Trophoblast cell (in vitro differentiated cells and primary cell): ENCODE data around the gene GABRR2.
A peak's percentile ranks its signal among the peaks of the same experiment; 100 is the strongest.

ENCODE experiments used
- DNase-seq, 2 donors: peaks; one replicate each; pipeline ENCODE4 v3.0.0-alpha.2; 2016
- H2AFZ ChIP-seq: 2 replicates; pipeline ENCODE4 v1.6.1; 2013; ENCODE audit warnings: low read length, moderate library complexity, mild to moderate bottlenecking; ENCODE audit not compliant: insufficient read depth, poor library complexity
- H2AK5ac ChIP-seq: 2 replicates; pipeline ENCODE4 v1.6.1; 2013; ENCODE audit warnings: mild to moderate bottlenecking, low read length
- H2BK120ac ChIP-seq: 2 replicates; pipeline ENCODE4 v1.6.1; 2013; ENCODE audit warnings: low read length, mild to moderate bottlenecking, moderate library complexity; ENCODE audit not compliant: insufficient read depth, poor library complexity
- H2BK12ac ChIP-seq: 2 replicates; pipeline ENCODE4 v1.6.1; 2013; ENCODE audit warnings: mild to moderate bottlenecking, low read length, moderate library complexity
- H2BK5ac ChIP-seq: 2 replicates; pipeline ENCODE4 v1.6.1; 2013; ENCODE audit warnings: low read length, low read depth, moderate library complexity, mild to moderate bottlenecking; ENCODE audit not compliant: poor library complexity
- H3K14ac ChIP-seq: 2 replicates; pipeline ENCODE4 v1.6.1; 2013; ENCODE audit warnings: mild to moderate bottlenecking, low read length
- H3K18ac ChIP-seq: 2 replicates; pipeline ENCODE4 v1.6.1; 2013; ENCODE audit warnings: mild to moderate bottlenecking, low read length
- H3K23ac ChIP-seq: 2 replicates; pipeline ENCODE4 v1.6.1; 2013; ENCODE audit warnings: low read length
- H3K27ac ChIP-seq: 2 replicates; pipeline ENCODE4 v1.5.1; 2013; ENCODE audit warnings: low read depth, mild to moderate bottlenecking, inconsistent platforms, low read length, moderate library complexity
- H3K27me3 ChIP-seq: 2 replicates; pipeline ENCODE4 v1.6.1; 2013; ENCODE audit warnings: inconsistent platforms, mild to moderate bottlenecking, low read length, moderate library complexity; ENCODE audit not compliant: insufficient read depth
- H3K36me3 ChIP-seq, 2 experiments: 1 replicate in 1 of 2; 2 replicates in 1 of 2; pipeline ENCODE4 v1.6.1; 2013; ENCODE audit warnings: low read length in 2 of 2, mild to moderate bottlenecking in 2 of 2, moderate library complexity in 1 of 2; ENCODE audit not compliant: insufficient read depth in 2 of 2, control insufficient read depth in 1 of 2
- H3K4ac ChIP-seq: 2 replicates; pipeline ENCODE4 v1.6.1; 2013; ENCODE audit warnings: low read depth, mild to moderate bottlenecking, low read length, moderate library complexity
- H3K4me1 ChIP-seq, 2 experiments: 1 replicate in 1 of 2; 2 replicates in 1 of 2; pipeline ENCODE4 v1.6.1; 2013; ENCODE audit warnings: low read length in 2 of 2, mild to moderate bottlenecking in 2 of 2, moderate library complexity in 1 of 2; ENCODE audit not compliant: insufficient read depth in 2 of 2, control insufficient read depth in 1 of 2
- H3K4me2 ChIP-seq: 2 replicates; pipeline ENCODE4 v1.6.1; 2013; ENCODE audit warnings: inconsistent platforms, mild to moderate bottlenecking, low read length, moderate library complexity
- H3K4me3 ChIP-seq: 2 replicates; pipeline ENCODE4 v1.5.1; 2013; ENCODE audit warnings: mild to moderate bottlenecking, low read depth, low read length, inconsistent platforms
- H3K79me1 ChIP-seq: one replicate; pipeline ENCODE4 v1.6.1; 2013; ENCODE audit warnings: low read length
- H3K79me2 ChIP-seq: 2 replicates; pipeline ENCODE4 v1.6.1; 2013; ENCODE audit warnings: low read length, mild to moderate bottlenecking; ENCODE audit not compliant: control insufficient read depth, insufficient read depth, poor library complexity
- H3K9ac ChIP-seq: 2 replicates; pipeline ENCODE4 v1.6.1; 2013; ENCODE audit warnings: mild to moderate bottlenecking, low read length
- H3K9me3 ChIP-seq: 2 replicates; pipeline ENCODE4 v1.6.1; 2013; ENCODE audit warnings: low read depth, mild to moderate bottlenecking, control low read depth, inconsistent platforms, low read length; ENCODE audit not compliant: insufficient read depth
- H4K12ac ChIP-seq: 2 replicates; pipeline ENCODE4 v1.6.1; 2013; ENCODE audit warnings: low read depth, mild to moderate bottlenecking, low read length, moderate library complexity
- H4K8ac ChIP-seq: 2 replicates; pipeline ENCODE4 v1.6.1; 2013; ENCODE audit warnings: low read depth, mild to moderate bottlenecking, low read length, moderate library complexity
- H4K91ac ChIP-seq: one replicate; pipeline ENCODE4 v1.6.1; 2013; ENCODE audit warnings: low read depth, mild to moderate bottlenecking, low read length, moderate library complexity
- WGBS: extraction: QIAGEN DNeasy Blood & Tissue Kit; methylation state at CpG from one replicate; pipeline ENCODE4 v1.1.7; 2013; ENCODE audit warnings: missing lambda C conversion rate; ENCODE audit not compliant: insufficient read length, insufficient coverage; ENCODE audit errors: extremely low coverage; 5-methylcytosine and 5-hydroxymethylcytosine counted together

The GABRR2 gene

DNA sequence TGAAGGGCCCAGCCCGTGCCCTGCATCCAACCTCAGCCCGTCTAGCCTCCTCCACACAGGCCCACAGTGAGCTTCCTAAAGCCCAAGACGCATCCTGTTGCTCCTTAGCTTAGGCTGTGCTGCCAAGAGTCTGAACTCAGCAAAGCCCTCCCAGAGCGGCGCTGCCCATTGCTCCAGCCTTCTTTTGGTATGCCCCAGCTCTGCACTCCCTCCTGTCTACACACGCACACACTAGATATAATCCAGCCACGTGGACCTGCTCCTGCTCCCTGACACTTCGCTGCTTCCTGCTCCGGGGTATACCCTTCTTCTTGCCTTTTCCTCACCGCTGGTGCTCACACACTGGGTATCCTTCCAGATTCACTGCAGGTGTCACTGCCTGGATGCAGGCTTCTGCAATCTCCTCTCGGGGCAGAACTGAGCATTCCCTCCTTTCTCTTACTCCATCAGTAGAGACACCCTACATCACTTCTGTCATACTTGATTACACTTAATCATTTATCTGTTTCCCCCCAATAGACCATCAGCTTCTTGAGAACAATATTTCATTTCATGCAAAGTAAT lies 23.8 kb downstream of the GABRR2 start:
- DNase-seq: no peak

DNA sequence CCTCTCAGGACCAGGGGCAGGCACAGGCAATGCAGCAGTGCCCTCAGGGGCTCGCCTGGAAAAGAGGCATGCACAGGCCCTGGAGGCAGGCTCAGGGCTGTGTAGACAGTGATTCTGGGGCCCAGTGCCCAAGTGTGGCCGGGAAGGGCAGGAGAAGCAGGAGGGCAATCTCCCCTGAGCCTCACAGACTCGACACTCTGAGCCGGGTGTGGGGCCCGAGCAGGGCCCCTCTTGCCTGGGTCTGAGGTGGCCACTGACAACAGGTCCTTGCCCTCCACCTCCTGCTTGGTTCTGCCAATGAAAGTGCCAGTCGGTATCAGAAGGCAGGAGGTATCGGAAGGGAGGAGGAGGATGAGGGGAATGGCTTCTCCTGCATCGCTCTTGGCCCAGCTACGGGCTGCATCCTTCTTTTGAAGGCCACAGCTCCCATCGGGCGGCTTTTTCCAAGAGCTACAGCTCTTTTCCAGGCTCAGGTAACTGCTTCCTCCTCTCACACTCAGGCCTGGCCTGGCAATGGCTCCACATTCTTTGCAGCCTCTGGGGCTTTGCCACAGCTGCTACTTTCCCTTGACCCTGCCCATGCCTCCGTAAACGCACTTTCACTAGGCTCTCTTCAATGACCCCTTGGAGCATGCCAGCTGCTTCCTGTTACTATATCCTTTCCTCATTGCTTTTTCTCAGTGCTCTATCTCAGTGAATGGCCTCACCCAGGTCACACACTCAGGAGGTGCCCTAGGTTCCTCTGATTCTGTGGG lies 24.5 kb downstream of the GABRR2 start:
- H3K27me3 ChIP-seq: no peaks in the 10 kb centered on the region
- no peak overlapping the region for H3K14ac ChIP-seq
- no peak overlapping the region for H3K4ac ChIP-seq
- H3K18ac ChIP-seq: no peak overlapping the region
- H2AFZ ChIP-seq: no peak overlapping the region
- H2BK12ac ChIP-seq: no peak overlapping the region
- no peaks in the 10 kb centered on the region for H3K36me3 ChIP-seq
- no peak overlapping the region for H2BK5ac ChIP-seq
- H2AK5ac ChIP-seq: no peak overlapping the region
- no peak overlapping the region for H4K8ac ChIP-seq
- H4K12ac ChIP-seq: no peak overlapping the region
- no peaks in the 10 kb centered on the region for H3K9me3 ChIP-seq
- H3K23ac ChIP-seq: no peak overlapping the region
- no peak overlapping the region for H3K4me3 ChIP-seq
- no peak overlapping the region for H4K91ac ChIP-seq
- no peaks in the 10 kb centered on the region for H3K79me1 ChIP-seq
- H3K4me2 ChIP-seq: no peak overlapping the region
- no peak overlapping the region for H3K9ac ChIP-seq
- H3K79me2 ChIP-seq: no peaks in the 10 kb centered on the region
- peak in 1 of 2 donors; percentile 33 for DNase-seq
- H3K4me1 ChIP-seq: no peaks in the 10 kb centered on the region
- no peak overlapping the region for H3K27ac ChIP-seq
- WGBS: no CpG with 5 or more reads among the region's 13 CpGs
- H2BK120ac ChIP-seq: no peak overlapping the region

More for the DNA sequence above, 23.8 kb downstream of the GABRR2 start:
- Histone ChIP-seq H3K23ac (no peak overlapping the region), H2AK5ac (no peak overlapping the region), H3K27me3 (no peaks in the 10 kb centered on the region), H3K9me3 (no peaks in the 10 kb centered on the region), H3K36me3 (no peaks in the 10 kb centered on the region), H3K18ac (no peak overlapping the region), H3K79me2 (no peaks in the 10 kb centered on the region), H2BK120ac (no peak overlapping the region), H3K4me1 (no peaks in the 10 kb centered on the region), H4K12ac (no peak overlapping the region), H2BK12ac (no peak overlapping the region), H2BK5ac (no peak overlapping the region), H4K8ac (no peak overlapping the region), H3K14ac (no peak overlapping the region), H3K9ac (no peak overlapping the region), H2AFZ (no peak overlapping the region), H3K4me3 (no peak overlapping the region), H3K4ac (no peak overlapping the region), H3K27ac (no peak overlapping the region), H4K91ac (no peak overlapping the region), H3K79me1 (no peaks in the 10 kb centered on the region), H3K4me2 (no peak overlapping the region)
- no CpG with 5 or more reads among the region's 11 CpGs for WGBS

DNA sequence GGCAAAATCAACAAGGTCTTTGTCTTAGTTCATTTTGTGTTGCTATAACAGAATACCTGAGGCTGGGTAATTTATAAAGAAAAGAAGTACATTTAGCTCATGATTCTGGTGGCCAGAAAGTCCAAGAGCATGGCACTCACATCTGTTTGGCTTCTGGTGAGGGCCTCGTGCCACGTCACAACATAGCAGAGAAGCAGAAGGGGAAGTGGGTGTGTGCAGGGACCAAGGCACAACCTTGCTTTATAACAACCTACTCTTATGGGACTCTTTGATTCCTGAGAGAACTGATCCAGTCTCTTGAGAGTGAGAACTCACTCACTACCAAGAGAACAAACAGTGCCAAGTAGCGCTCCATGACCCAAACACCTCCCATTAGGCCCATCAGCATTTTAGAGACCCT lies 25.4 kb downstream of the GABRR2 start:
- no peak overlapping the region for H3K18ac ChIP-seq

DNA sequence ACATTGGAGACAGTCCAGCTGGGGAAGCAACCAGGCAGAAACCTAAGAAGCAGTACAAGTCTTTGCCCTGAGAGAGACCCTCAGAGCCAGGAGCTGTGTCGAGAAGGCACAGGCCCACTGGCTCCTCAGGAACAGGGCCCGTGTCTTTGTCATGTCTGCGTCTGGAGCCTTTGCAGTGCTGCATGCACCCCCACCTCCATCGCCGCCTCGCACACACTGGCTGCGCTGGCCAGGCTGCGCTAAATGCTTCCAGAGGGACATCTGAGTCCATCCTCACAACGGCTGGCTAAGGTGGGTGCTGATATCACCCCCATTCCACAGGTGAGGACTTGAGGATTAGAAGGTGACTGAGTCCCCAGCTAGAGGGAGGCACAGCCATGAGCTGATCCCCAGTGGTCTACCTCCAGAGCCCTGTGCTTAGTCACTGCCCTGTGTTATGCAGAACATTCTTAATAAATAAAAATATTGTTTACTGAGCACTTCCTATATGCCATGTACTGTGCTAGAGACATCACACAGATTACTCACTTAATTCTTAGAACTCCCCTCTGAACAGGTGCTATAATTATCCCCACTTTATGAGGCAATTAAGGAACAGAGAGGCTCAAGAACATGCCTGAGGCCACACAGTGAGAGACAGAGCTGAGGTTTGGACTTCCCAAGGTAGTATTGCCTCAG lies 27.6 kb downstream of the GABRR2 start:
- Histone ChIP-seq H3K36me3 (no peaks in the 10 kb centered on the region), H3K9ac (no peak overlapping the region), H3K4me3 (no peak overlapping the region), H2BK5ac (no peak overlapping the region), H3K4ac (no peak overlapping the region), H3K18ac (no peak overlapping the region), H2AK5ac (no peak overlapping the region), H2BK120ac (no peak overlapping the region), H4K12ac (no peak overlapping the region), H3K23ac (no peak overlapping the region), H3K79me2 (no peaks in the 10 kb centered on the region), H3K79me1 (no peaks in the 10 kb centered on the region), H4K8ac (no peak overlapping the region), H2AFZ (no peak overlapping the region), H3K9me3 (no peaks in the 10 kb centered on the region), H3K27me3 (no peaks in the 10 kb centered on the region), H3K14ac (no peak overlapping the region), H2BK12ac (no peak overlapping the region), H3K4me1 (no peaks in the 10 kb centered on the region), H3K27ac (no peak overlapping the region), H4K91ac (no peak overlapping the region), H3K4me2 (no peak overlapping the region)
- no CpG with 5 or more reads among the region's 9 CpGs for WGBS
- DNase-seq: no peak

More for the DNA sequence above, 25.4 kb downstream of the GABRR2 start:
- Histone ChIP-seq H3K79me1 (no peaks in the 10 kb centered on the region), H3K27me3 (no peaks in the 10 kb centered on the region), H3K36me3 (no peaks in the 10 kb centered on the region), H3K9me3 (no peaks in the 10 kb centered on the region), H3K9ac (no peak overlapping the region), H4K12ac (no peak overlapping the region), H2AFZ (no peak overlapping the region), H3K14ac (no peak overlapping the region), H2BK5ac (no peak overlapping the region), H4K91ac (no peak overlapping the region), H2BK120ac (no peak overlapping the region), H3K4me1 (no peaks in the 10 kb centered on the region), H3K4me3 (no peak overlapping the region), H2BK12ac (no peak overlapping the region), H3K4me2 (no peak overlapping the region), H4K8ac (no peak overlapping the region), H3K27ac (no peak overlapping the region), H2AK5ac (no peak overlapping the region), H3K4ac (no peak overlapping the region), H3K79me2 (no peaks in the 10 kb centered on the region), H3K23ac (no peak overlapping the region)
- no CpG with 5 or more reads among the region's 3 CpGs for WGBS
- no peak for DNase-seq
